ENCODE measurements around the gene MALL. TPM values are rescaled to one million over a fixed set of nuclear protein-coding genes. Genes with fewer than 3 reads are reported as not detected.
"Not testable (repeated sequence)": the region's sequence is repeated elsewhere in the genome, so short reads cannot be mapped to it uniquely, and the experiment has no call there.

Gene MALL
- total RNA-seq: 0.79 and 1.1 TPM in 2 replicates
- long read RNA-seq: 0 reads

DNA sequence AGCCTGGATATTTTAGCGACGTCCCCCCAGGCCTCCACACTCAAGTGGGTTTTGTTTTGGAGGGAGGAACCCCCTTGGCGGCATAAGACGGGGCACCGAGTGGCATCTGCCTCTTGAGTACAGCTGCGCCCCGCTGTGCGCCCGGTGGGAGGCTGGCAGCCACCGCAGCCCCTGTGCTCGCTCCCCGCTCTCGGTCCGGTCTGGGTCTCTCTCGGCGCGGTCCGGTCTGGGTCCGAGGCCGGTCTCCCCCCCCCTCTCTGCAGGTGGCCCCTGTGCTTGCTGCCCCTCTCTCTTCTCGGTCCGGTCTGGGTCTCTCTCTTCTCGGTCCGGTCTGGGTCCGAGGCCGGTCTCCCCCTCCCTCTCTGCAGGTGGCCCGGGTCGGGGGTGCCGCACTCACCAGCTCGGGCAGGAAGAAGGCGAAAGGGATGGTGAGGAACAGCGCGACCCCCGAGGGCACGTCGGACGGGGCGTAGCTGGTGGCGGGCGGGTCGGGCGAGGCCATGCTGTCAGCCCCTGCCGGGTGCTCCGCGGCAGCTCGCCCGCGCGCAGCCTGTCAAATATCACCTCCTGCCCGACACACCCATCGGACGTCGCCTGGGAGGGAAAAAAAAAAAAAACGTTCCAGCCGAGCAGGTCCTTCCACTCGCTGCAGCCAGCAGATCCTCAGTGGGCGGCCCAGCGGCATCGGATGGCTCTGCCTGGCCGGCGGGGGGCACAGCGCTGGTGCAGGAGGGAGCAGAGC is at the start of gene MALL:
Gene MALL, minus strand, starts transcription at position 532 of the 742 bp plus-strand sequence. Its CDS starts 30 bp downstream, at position 502.
- Mint-ChIP-seq H3K36me3 (ENCODE audit: low read depth) (no peaks in the 10 kb centered on the region), H3K4me3 (peak within 1 kb of the TSS; percentile 68), H3K9me3 (peaks cover 2% of the 10 kb centered on the region), H3K27ac (ENCODE audit: unreplicated experiment) (no peak within 1 kb of the TSS), H3K4me1 (peaks cover 6% of the 10 kb centered on the region), H3K27me3 (ENCODE audit: low read depth) (peaks cover 78% of the 10 kb centered on the region)
- peak; percentile 18 for DNase-seq (ENCODE audit: low read depth, low spot score)
- TF ChIP-seq, protein P1, sequence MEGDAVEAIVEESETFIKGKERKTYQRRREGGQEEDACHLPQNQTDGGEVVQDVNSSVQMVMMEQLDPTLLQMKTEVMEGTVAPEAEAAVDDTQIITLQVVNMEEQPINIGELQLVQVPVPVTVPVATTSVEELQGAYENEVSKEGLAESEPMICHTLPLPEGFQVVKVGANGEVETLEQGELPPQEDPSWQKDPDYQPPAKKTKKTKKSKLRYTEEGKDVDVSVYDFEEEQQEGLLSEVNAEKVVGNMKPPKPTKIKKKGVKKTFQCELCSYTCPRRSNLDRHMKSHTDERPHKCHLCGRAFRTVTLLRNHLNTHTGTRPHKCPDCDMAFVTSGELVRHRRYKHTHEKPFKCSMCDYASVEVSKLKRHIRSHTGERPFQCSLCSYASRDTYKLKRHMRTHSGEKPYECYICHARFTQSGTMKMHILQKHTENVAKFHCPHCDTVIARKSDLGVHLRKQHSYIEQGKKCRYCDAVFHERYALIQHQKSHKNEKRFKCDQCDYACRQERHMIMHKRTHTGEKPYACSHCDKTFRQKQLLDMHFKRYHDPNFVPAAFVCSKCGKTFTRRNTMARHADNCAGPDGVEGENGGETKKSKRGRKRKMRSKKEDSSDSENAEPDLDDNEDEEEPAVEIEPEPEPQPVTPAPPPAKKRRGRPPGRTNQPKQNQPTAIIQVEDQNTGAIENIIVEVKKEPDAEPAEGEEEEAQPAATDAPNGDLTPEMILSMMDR (conservative IDR thresholded peaks at IDR 0.05): no peak

DNA sequence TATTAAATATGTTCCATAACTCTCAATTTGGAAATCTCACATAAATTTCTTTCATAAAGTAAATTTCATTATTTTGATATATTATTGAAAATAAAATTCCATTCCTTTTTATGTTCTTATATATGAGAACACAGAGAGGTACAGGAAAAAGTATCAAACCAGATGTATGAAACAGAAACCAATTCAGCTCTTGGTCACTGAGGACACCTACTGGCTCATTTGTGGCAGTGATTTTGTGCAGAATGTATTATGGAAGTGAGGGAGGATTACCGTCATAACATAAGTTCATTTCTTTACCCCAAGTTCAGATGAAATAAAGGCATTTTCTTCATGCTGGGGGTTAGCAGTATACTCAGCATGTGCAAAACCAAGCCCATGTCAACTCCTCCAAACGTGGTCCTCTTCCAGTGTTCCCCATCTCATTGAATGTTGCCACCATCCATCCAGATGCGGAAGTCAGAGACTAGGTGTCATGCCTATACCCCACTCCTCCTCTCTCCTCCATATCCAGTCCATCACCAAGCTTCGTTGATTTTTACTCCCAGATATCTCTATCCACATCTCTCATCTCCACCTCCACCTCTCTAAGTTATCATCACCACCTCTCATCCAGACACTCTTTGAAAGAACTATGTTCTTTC is 41.7 kb upstream of the MALL start:
- peaks cover 25% of the 10 kb centered on the region for H3K36me3 Mint-ChIP-seq (ENCODE audit: low read depth)
- H3K27me3 Mint-ChIP-seq (ENCODE audit: low read depth): no peaks in the 10 kb centered on the region
- H3K4me1 Mint-ChIP-seq: no peaks in the 10 kb centered on the region
- no peak overlapping the region for H3K27ac Mint-ChIP-seq (ENCODE audit: unreplicated experiment)
- TF ChIP-seq, protein P1 (conservative IDR thresholded peaks at IDR 0.05): peak; percentile 88
- H3K9me3 Mint-ChIP-seq: peaks cover 10% of the 10 kb centered on the region
- DNase-seq (ENCODE audit: low read depth, low spot score): no peak
- no peak overlapping the region for H3K4me3 Mint-ChIP-seq

GRCh38 chr2:110154828-110155227 is 39.2 kb upstream of the MALL start:
- H3K4me1 Mint-ChIP-seq; H3K27me3 Mint-ChIP-seq (ENCODE audit: low read depth); DNase-seq (ENCODE audit: low read depth, low spot score); H3K27ac Mint-ChIP-seq (ENCODE audit: unreplicated experiment); H3K4me3 Mint-ChIP-seq: not testable (repeated sequence)
- Mint-ChIP-seq H3K9me3 (peaks cover 12% of the 10 kb centered on the region), H3K36me3 (ENCODE audit: low read depth) (peaks cover 27% of the 10 kb centered on the region)

GRCh38 chr2:110154188-110154587 is 38.6 kb upstream of the MALL start:
- Mint-ChIP-seq H3K36me3 (ENCODE audit: low read depth) (peaks cover 27% of the 10 kb centered on the region), H3K9me3 (peaks cover 12% of the 10 kb centered on the region)
- DNase-seq (ENCODE audit: low read depth, low spot score); H3K27ac Mint-ChIP-seq (ENCODE audit: unreplicated experiment); H3K27me3 Mint-ChIP-seq (ENCODE audit: low read depth); H3K4me1 Mint-ChIP-seq; H3K4me3 Mint-ChIP-seq: not testable (repeated sequence)

DNA sequence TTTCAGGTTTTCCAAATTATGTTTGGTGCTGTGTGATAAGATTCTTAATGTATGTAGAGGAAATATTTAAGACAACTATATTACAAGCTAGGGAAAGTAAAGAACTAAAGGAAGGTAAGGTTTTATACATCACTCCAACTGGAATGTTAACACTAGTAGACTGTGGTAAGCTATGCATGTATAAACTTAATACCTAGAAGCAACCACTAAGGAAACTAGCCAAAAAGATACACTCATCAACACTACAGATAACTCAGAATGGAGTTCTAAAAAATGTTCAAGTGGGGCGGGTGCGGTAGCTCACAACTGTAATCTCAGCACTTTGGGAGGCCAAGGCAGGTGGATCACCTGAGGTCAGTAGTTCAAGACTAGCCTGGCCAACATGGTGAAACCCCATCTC is 37.8 kb upstream of the MALL start:
- Mint-ChIP-seq H3K9me3 (peaks cover 12% of the 10 kb centered on the region), H3K4me1 (no peaks in the 10 kb centered on the region), H3K36me3 (ENCODE audit: low read depth) (peaks cover 27% of the 10 kb centered on the region), H3K27ac (ENCODE audit: unreplicated experiment) (no peak overlapping the region), H3K27me3 (ENCODE audit: low read depth) (no peaks in the 10 kb centered on the region), H3K4me3 (no peak overlapping the region)
- TF ChIP-seq, protein P1 (conservative IDR thresholded peaks at IDR 0.05): no peak
- no peak for DNase-seq (ENCODE audit: low read depth, low spot score)

DNA sequence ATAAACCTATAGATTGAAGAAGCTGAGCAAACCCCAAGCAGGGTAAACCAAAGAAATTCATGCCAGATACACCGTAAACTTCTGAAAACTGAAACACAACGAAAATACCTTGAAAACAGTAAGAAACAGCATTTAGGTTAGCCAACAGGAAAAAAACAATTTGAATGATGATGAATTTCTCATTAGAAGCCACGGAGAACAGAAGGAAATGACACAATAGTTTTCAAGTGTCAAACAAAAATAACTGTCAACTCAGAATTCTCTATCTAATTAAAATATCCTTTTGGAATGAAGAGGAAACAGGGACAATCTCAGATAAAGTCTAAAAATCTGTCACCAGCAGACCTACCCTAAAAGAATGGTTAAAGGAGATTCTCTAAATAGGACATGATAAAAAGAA is 37.3 kb upstream of the MALL start:
- TF ChIP-seq, protein P1 (conservative IDR thresholded peaks at IDR 0.05): no peak

More for the DNA sequence above, 37.3 kb upstream of the MALL start:
- Mint-ChIP-seq H3K36me3 (ENCODE audit: low read depth) (peaks cover 29% of the 10 kb centered on the region), H3K27ac (ENCODE audit: unreplicated experiment) (no peak overlapping the region), H3K9me3 (peaks cover 12% of the 10 kb centered on the region), H3K4me1 (no peaks in the 10 kb centered on the region), H3K27me3 (ENCODE audit: low read depth) (no peaks in the 10 kb centered on the region), H3K4me3 (no peak overlapping the region)
- no peak for DNase-seq (ENCODE audit: low read depth, low spot score)

Data from neural crest cell (in vitro differentiated cells).